ENCODE data around the gene DNAH6.

DNA sequence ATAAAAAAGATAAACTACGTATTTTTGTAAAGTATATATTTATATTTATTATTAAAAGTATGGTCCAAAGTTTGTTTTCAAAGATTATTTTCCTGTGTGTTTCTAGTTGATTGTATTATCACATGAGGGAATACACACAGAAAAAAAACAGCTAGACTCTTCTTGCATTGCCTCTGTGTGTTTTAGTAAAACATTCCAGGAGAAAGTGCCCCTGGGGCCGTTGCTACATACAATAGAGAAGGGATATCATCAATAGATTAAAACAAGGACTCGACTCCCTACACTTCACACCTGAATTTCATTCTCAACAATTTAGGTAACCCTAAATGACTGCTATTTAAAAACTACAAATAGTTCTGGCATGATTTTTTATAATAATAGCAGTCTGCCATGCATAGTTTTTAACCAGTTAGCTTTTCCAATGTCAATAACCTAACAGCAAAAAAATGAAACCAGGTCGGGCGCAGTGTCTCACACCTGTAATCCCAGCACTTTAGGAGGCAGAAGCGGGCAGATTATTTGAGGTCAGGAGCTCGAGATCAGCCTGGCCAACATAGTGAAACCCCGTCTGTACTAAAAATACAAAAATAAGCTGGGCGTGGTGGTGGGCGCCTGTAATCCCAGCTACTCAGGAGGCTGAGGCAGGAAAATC is 171.3 kb downstream of the DNAH6 start:
- TF ChIP-seq CTCF (conservative IDR thresholded peaks at IDR 0.05; ENCODE audit: low read depth, low read length) (no peak), EZH2 (IDR thresholded peaks at IDR 0.05; ENCODE audit: borderline replicate concordance, low read depth, low read length, poor library complexity, severe bottlenecking) (no peak)
